Thyroid gland (tissue), 4 donors: ENCODE results near the gene SYP. TPM values are rescaled to one million over a fixed set of nuclear protein-coding genes. Genes with fewer than 3 reads are reported as not detected.
"Not testable (repeated sequence)": the region's sequence is repeated elsewhere in the genome, so short reads cannot be mapped to it uniquely, and the experiment has no call there.

ENCODE experiments used
- DNase-seq, 2 donors: peaks; one replicate each; pipeline ENCODE4 v3.0.0-alpha.2; 2019
- H3K27ac ChIP-seq, 3 donors: fragments of 200-600 bp; sonication (generic); 1 replicate in 2 of 3; 2 replicates in 1 of 3; pipeline ENCODE4 v1.5.1; 2016 to 2019; ENCODE audit warnings: mild to moderate bottlenecking in 1 of 3, moderate library complexity in 1 of 3
- H3K27me3 ChIP-seq: fragments of 200-600 bp; sonication (generic); one replicate; pipeline ENCODE4 v1.5.1; 2019
- H3K36me3 ChIP-seq, 2 donors: fragments of 200-600 bp; sonication (generic); one replicate each; pipeline ENCODE4 v1.5.1; 2016 to 2019
- H3K4me1 ChIP-seq, 2 donors: fragments of 200-600 bp; sonication (generic); one replicate each; pipeline ENCODE4 v1.5.1; 2017 to 2019
- H3K4me3 ChIP-seq, 3 donors: fragments of 200-600 bp; sonication (generic); replicated peaks in 1 of 3; 1 replicate in 2 of 3; 2 replicates in 1 of 3; pipeline ENCODE4 v1.5.1; 2016; ENCODE audit warnings: mild to moderate bottlenecking in 1 of 3
- H3K9me3 ChIP-seq: fragments of 200-600 bp; sonication (generic); one replicate; pipeline ENCODE4 v1.5.1; 2017
- CTCF ChIP-seq, 6 experiments: fragments of 200-600 bp in 3 of 6; fragments of 450-650 bp in 3 of 6; sonication (generic) in 3 of 6; IDR thresholded peaks; one replicate each; pipeline ENCODE4 v1.5.1; 2016 to 2019; ENCODE audit warnings: antibody characterized with exemption in 6 of 6, mild to moderate bottlenecking in 2 of 6, inconsistent platforms in 1 of 6, moderate library complexity in 1 of 6
- POLR2A ChIP-seq, 2 donors: fragments of 450-650 bp; IDR thresholded peaks; one replicate each; pipeline ENCODE4 v1.6.1; 2017; ENCODE audit warnings: antibody characterized with exemption in 2 of 2, mild to moderate bottlenecking in 2 of 2, moderate library complexity in 1 of 2
- WGBS, 2 donors: methylation state at CpG; one replicate each; pipeline ENCODE4 v1.1.5; 2017; 5-methylcytosine and 5-hydroxymethylcytosine counted together
- intact Hi-C: fragments of 100-400 bp; cut with DNase I; formaldehyde crosslinking; loops from one replicate; pipeline ENCODE4 v1.15.1; 2023
- total RNA-seq, 4 donors: library from RNA; depleted of rRNA; stranded (reverse); fragments of >200 nt; gene quantifications; one replicate each; pipeline ENCODE4 v1.2.3, GENCODE V29; 2016

The SYP gene
- total RNA-seq, 4 donors from 2014 or later = 1.9 to 4.8 (median 2.7) TPM

- no peaks in the 10 kb centered on the region for H3K9me3 ChIP-seq
- H3K4me1 ChIP-seq = peaks cover 0 to 3% of the 10 kb centered on the region in 2 donors
- intact Hi-C loops = no loop called here
- WGBS, 2 donors = 67 to 85% methylated on average over 3 of the region's 3 CpGs
- no peak overlapping the region for H3K27ac ChIP-seq
- no peak for TF ChIP-seq POLR2A (IDR thresholded peaks at IDR 0.05)
- TF ChIP-seq CTCF (IDR thresholded peaks at IDR 0.05) = no peak
- no peak for DNase-seq
- no peaks in the 10 kb centered on the region for H3K36me3 ChIP-seq
- no peak overlapping the region for H3K4me3 ChIP-seq
- no peaks in the 10 kb centered on the region for H3K27me3 ChIP-seq
Measured at GRCh38 chrX:49174723-49175122, 25.3 kb downstream of the SYP start.

GRCh38 chrX:49173544-49173943, 26.4 kb downstream of the SYP start:
- WGBS, 2 donors = 93 to 96% methylated on average over 4 to 5 of the region's 8 CpGs
- DNase-seq, intact Hi-C loops, H3K9me3 ChIP-seq, H3K4me1 ChIP-seq, H3K4me3 ChIP-seq, H3K27me3 ChIP-seq, H3K36me3 ChIP-seq: not testable (repeated sequence)
- peak overlapping the region in 1 of 3 donors; percentile 59 for H3K27ac ChIP-seq

- 0% methylated on average over 2 of the region's 37 CpGs; no CpG with 5 or more reads in 1 of the 2 donors for WGBS, 2 donors
- Histone ChIP-seq H3K4me3 (peak overlapping the region; percentile 6 to 35 (median 9)), H3K27ac (peak overlapping the region; percentile 21 to 69 (median 59)), H3K4me1 (peaks cover 1 to 3% of the 10 kb centered on the region in 2 donors), H3K9me3 (no peaks in the 10 kb centered on the region), H3K27me3 (no peaks in the 10 kb centered on the region), H3K36me3 (no peaks in the 10 kb centered on the region)
- DNase-seq = peak; percentile 72 to 75
- TF ChIP-seq POLR2A (IDR thresholded peaks at IDR 0.05) = peak in 1 of 2 donors; percentile 15
- TF ChIP-seq CTCF (IDR thresholded peaks at IDR 0.05) = no peak
- intact Hi-C loops = no loop called here
Measured at GRCh38 chrX:49172280-49172780, 27.7 kb downstream of the SYP start.

GRCh38 chrX:49171752-49172279, 28.2 kb downstream of the SYP start, which contains the start of gene PLP2:
TSS of gene PLP2 (plus strand) at chrX:49171898. CDS start at chrX:49172001, 103 bp downstream.
- H3K36me3 ChIP-seq = no peaks in the 10 kb centered on the region
- whole genome bisulfite sequencing, 2 donors = 0% methylated on average over 7 of the region's 46 CpGs; no CpG with 5 or more reads in 1 of the 2 donors
- H3K27me3 ChIP-seq = no peaks in the 10 kb centered on the region
- no peaks in the 10 kb centered on the region for H3K9me3 ChIP-seq
- peak within 1 kb of the TSS; percentile 6 to 35 (median 9) for H3K4me3 ChIP-seq
- peak; percentile 27 to 36 for DNase-seq
- peaks cover 6 to 8% of the 10 kb centered on the region in 2 donors for H3K4me1 ChIP-seq
- H3K27ac ChIP-seq = peak within 1 kb of the TSS; percentile 21 to 69 (median 59)
- no peak for TF ChIP-seq POLR2A (IDR thresholded peaks at IDR 0.05)
- TF ChIP-seq CTCF (IDR thresholded peaks at IDR 0.05) = no peak
- intact Hi-C loops = no loop called here

GRCh38 chrX:49167740-49168108, 32.3 kb downstream of the SYP start:
- 70 to 90% methylated on average over 3 of the region's 3 CpGs for WGBS, 2 donors
- H3K36me3 ChIP-seq = no peaks in the 10 kb centered on the region
- TF ChIP-seq POLR2A (IDR thresholded peaks at IDR 0.05) (no peak), CTCF (IDR thresholded peaks at IDR 0.05) (no peak)
- no peaks in the 10 kb centered on the region for H3K9me3 ChIP-seq
- H3K4me1 ChIP-seq = peaks cover 7 to 12% of the 10 kb centered on the region in 2 donors
- no peak for DNase-seq
- H3K4me3 ChIP-seq = no peak overlapping the region
- intact Hi-C loops = no loop called here
- H3K27me3 ChIP-seq = no peaks in the 10 kb centered on the region
- H3K27ac ChIP-seq = peak overlapping the region; percentile 85 to 90 (median 86)
